Thyroid gland (tissue), 4 donors: ENCODE measurements around the gene NEURL4. TPM values are rescaled to one million over a fixed set of nuclear protein-coding genes. Genes with fewer than 3 reads are reported as not detected.

Experiments
- DNase-seq, 2 donors: peaks; one replicate each; pipeline ENCODE4 v3.0.0-alpha.2; 2019
- H3K27ac ChIP-seq, 3 donors: fragments of 200-600 bp; sonication (generic); 1 replicate in 2 of 3; 2 replicates in 1 of 3; pipeline ENCODE4 v1.5.1; 2016 to 2019; ENCODE audit warnings: mild to moderate bottlenecking in 1 of 3, moderate library complexity in 1 of 3
- H3K27me3 ChIP-seq: fragments of 200-600 bp; sonication (generic); one replicate; pipeline ENCODE4 v1.5.1; 2019
- H3K36me3 ChIP-seq, 2 donors: fragments of 200-600 bp; sonication (generic); one replicate each; pipeline ENCODE4 v1.5.1; 2016 to 2019
- H3K4me1 ChIP-seq, 2 donors: fragments of 200-600 bp; sonication (generic); one replicate each; pipeline ENCODE4 v1.5.1; 2017 to 2019
- H3K4me3 ChIP-seq, 3 donors: fragments of 200-600 bp; sonication (generic); replicated peaks in 1 of 3; 1 replicate in 2 of 3; 2 replicates in 1 of 3; pipeline ENCODE4 v1.5.1; 2016; ENCODE audit warnings: mild to moderate bottlenecking in 1 of 3
- H3K9me3 ChIP-seq: fragments of 200-600 bp; sonication (generic); one replicate; pipeline ENCODE4 v1.5.1; 2017
- POLR2A ChIP-seq, 2 donors: fragments of 450-650 bp; IDR thresholded peaks; one replicate each; pipeline ENCODE4 v1.6.1; 2017; ENCODE audit warnings: antibody characterized with exemption in 2 of 2, mild to moderate bottlenecking in 2 of 2, moderate library complexity in 1 of 2
- WGBS, 2 donors: methylation state at CpG; one replicate each; pipeline ENCODE4 v1.1.5; 2017; 5-methylcytosine and 5-hydroxymethylcytosine counted together
- intact Hi-C: fragments of 100-400 bp; cut with DNase I; formaldehyde crosslinking; loops from one replicate; pipeline ENCODE4 v1.15.1; 2023
- small RNA-seq: library from RNA; depleted of rRNA; stranded (forward); fragments of <200 nt; gene quantifications from one replicate; pipeline ENCODE3, GENCODE V24; 2016
- total RNA-seq, 4 donors: library from RNA; depleted of rRNA; stranded (reverse); fragments of >200 nt; gene quantifications; one replicate each; pipeline ENCODE4 v1.2.3, GENCODE V29; 2016
- TF ChIP-seq, protein P1 (sequence below), 6 experiments: fragments of 200-600 bp in 3 of 6; fragments of 450-650 bp in 3 of 6; sonication (generic) in 3 of 6; IDR thresholded peaks; one replicate each; pipeline ENCODE4 v1.5.1; 2016 to 2019; ENCODE audit warnings: antibody characterized with exemption in 6 of 6, mild to moderate bottlenecking in 2 of 6, inconsistent platforms in 1 of 6, moderate library complexity in 1 of 6

NEURL4 gene
- total RNA-seq, 4 donors from 2014 or later = 18.5 to 32.8 (median 22.5) TPM

DNA sequence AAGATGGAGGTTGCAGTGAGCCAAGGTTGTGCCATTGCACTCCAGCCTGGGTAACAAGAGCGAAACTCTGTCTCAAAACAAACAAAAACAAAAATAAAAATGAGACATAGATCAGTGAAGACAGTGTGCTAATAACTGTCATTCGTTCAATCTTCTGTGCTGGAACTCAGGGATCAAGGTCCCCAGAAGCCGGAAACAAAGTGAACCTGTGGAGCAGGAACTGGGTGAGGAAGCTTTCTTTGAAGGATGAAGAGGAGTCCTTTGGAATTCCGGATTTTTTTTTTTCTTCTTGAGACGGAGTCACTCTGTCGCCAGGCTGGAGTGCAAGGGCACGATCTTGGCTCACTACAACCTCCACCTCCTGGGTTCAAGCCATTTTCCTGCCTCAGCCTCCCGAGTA lies 49.7 kb downstream of the NEURL4 start:
- TF ChIP-seq, protein P1, sequence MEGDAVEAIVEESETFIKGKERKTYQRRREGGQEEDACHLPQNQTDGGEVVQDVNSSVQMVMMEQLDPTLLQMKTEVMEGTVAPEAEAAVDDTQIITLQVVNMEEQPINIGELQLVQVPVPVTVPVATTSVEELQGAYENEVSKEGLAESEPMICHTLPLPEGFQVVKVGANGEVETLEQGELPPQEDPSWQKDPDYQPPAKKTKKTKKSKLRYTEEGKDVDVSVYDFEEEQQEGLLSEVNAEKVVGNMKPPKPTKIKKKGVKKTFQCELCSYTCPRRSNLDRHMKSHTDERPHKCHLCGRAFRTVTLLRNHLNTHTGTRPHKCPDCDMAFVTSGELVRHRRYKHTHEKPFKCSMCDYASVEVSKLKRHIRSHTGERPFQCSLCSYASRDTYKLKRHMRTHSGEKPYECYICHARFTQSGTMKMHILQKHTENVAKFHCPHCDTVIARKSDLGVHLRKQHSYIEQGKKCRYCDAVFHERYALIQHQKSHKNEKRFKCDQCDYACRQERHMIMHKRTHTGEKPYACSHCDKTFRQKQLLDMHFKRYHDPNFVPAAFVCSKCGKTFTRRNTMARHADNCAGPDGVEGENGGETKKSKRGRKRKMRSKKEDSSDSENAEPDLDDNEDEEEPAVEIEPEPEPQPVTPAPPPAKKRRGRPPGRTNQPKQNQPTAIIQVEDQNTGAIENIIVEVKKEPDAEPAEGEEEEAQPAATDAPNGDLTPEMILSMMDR (IDR thresholded peaks at IDR 0.05) = no peak
- TF ChIP-seq POLR2A (IDR thresholded peaks at IDR 0.05) = no peak
- no peak overlapping the region for H3K27ac ChIP-seq
- H3K9me3 ChIP-seq = no peaks in the 10 kb centered on the region
- DNase-seq = no peak
- WGBS, 2 donors = 87 to 89% methylated on average over 8 of the region's 8 CpGs
- intact Hi-C loops = no loop called here
- no peaks in the 10 kb centered on the region for H3K27me3 ChIP-seq
- H3K36me3 ChIP-seq = no peaks in the 10 kb centered on the region
- no peak overlapping the region for H3K4me3 ChIP-seq
- H3K4me1 ChIP-seq = peaks cover 16 to 23% of the 10 kb centered on the region in 2 donors

DNA sequence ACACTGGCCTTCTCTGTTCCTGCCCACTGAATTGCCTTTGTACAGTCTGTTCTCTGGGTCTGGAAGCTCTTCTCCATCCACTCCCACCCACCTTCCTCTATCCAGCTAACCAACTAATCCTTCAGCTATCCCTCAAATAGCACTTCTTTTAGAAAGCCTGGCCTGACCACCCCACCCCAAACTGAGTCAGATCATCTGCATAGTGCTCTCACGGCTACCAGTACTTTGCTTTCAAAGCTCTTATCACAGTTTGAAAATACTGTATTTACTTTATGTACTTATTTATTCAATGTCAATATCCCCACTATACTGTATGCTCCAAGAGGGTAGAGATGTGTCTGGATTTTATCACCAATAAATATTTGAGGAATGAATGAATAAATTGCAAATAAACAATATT lies 62.4 kb downstream of the NEURL4 start:
- no peak for TF ChIP-seq POLR2A (IDR thresholded peaks at IDR 0.05)
- TF ChIP-seq, protein P1 (IDR thresholded peaks at IDR 0.05) = no peak
- intact Hi-C loops = no loop called here
- Histone ChIP-seq H3K4me3 (no peak overlapping the region), H3K9me3 (no peaks in the 10 kb centered on the region), H3K27ac (no peak overlapping the region), H3K4me1 (peaks cover 0 to 7% of the 10 kb centered on the region in 2 donors), H3K36me3 (no peaks in the 10 kb centered on the region), H3K27me3 (no peaks in the 10 kb centered on the region)
- WGBS, 2 donors = 77 to 81% methylated on average over 1 of the region's 1 CpG
- no peak for DNase-seq

Small RNAs within 50 kb of the gene (small RNA-seq; reads per million reads assigned to genes)
- not detected for gene AC026954.2
- not detected for gene RF00019

Other genes starting within 250 kb of the NEURL4 start
- 1 to 10 TPM in 3 of 4 donors, under 1 TPM in 1; 0.59 to 3.9 (median 2.1) TPM for gene CLEC10A, start 249.1 kb downstream of the NEURL4 start, total RNA-seq
- 1 to 10 TPM in 1 of 4 donors, not detected in 3; 1.0 TPM for gene ASGR2, start 214.5 kb downstream of the NEURL4 start, total RNA-seq
- gene ASGR1, start 150.0 kb downstream of the NEURL4 start, total RNA-seq = 1 to 10 TPM in 3 of 4 donors, not detected in 1; 3.0 to 6.5 (median 3.3) TPM
- gene DLG4, start 109.5 kb downstream of the NEURL4 start, total RNA-seq = 10 to 100 TPM in 2 of 4 donors, 1 to 10 TPM in 2; 6.8 to 21.5 (median 12.4) TPM
- gene ACADVL, start 109.4 kb downstream of the NEURL4 start, total RNA-seq = 1,000 to 10,000 TPM in 1 of 4 donors, 100 to 1,000 TPM in 3; 581 to 1,743 (median 795) TPM
- 10 to 100 TPM; 45.3 to 68.6 (median 49.0) TPM for gene DVL2, start 94.8 kb downstream of the NEURL4 start, total RNA-seq
- gene PHF23, start 89.9 kb downstream of the NEURL4 start, total RNA-seq = 10 to 100 TPM; 19.8 to 39.5 (median 35.8) TPM
- 100 to 1,000 TPM; 112 to 840 (median 273) TPM for gene GABARAP, start 86.9 kb downstream of the NEURL4 start, total RNA-seq
- 10 to 100 TPM; 35.1 to 70.4 (median 48.4) TPM for gene CTDNEP1, start 77.6 kb downstream of the NEURL4 start, total RNA-seq
- 10 to 100 TPM; 27.4 to 49.0 (median 33.0) TPM for gene ELP5, start 77.1 kb downstream of the NEURL4 start, total RNA-seq
- 100 to 1,000 TPM; 108 to 161 (median 144) TPM for gene CLDN7, start 66.9 kb downstream of the NEURL4 start, total RNA-seq
- 10 to 100 TPM in 1 of 4 donors, 1 to 10 TPM in 3; 2.5 to 14.6 (median 3.9) TPM for gene SLC2A4, start 47.6 kb downstream of the NEURL4 start, total RNA-seq
- gene YBX2, start 34.7 kb downstream of the NEURL4 start, total RNA-seq = 1 to 10 TPM; 1.2 to 4.1 (median 2.1) TPM
- gene EIF5A, start 21.7 kb downstream of the NEURL4 start, total RNA-seq = 100 to 1,000 TPM; 135 to 210 (median 144) TPM
- gene GPS2, start 14.0 kb downstream of the NEURL4 start, total RNA-seq = 100 to 1,000 TPM in 2 of 4 donors, 10 to 100 TPM in 2; 69.5 to 130 (median 100) TPM
- 1 to 10 TPM in 3 of 4 donors, under 1 TPM in 1; 0.89 to 7.1 (median 3.8) TPM for gene ACAP1, start 7.2 kb upstream of the NEURL4 start, total RNA-seq
- 10 to 100 TPM in 3 of 4 donors, 1 to 10 TPM in 1; 6.6 to 20.4 (median 18.7) TPM for gene KCTD11, start 22.8 kb upstream of the NEURL4 start, total RNA-seq
- gene TMEM95, start 25.8 kb upstream of the NEURL4 start, total RNA-seq = not detected
- gene TNK1, start 51.8 kb upstream of the NEURL4 start, total RNA-seq = 10 to 100 TPM; 11.0 to 30.2 (median 15.9) TPM
- 10 to 100 TPM; 18.3 to 21.6 (median 19.9) TPM for gene PLSCR3, start 65.2 kb upstream of the NEURL4 start, total RNA-seq
- 100 to 1,000 TPM in 1 of 4 donors, 10 to 100 TPM in 3; 27.8 to 133 (median 35.2) TPM for gene TMEM256, start 74.8 kb upstream of the NEURL4 start, total RNA-seq
- 1 to 10 TPM; 2.2 to 6.3 (median 4.7) TPM for gene NLGN2, start 78.5 kb upstream of the NEURL4 start, total RNA-seq
- not detected for gene SPEM1, start 91.0 kb upstream of the NEURL4 start, total RNA-seq
- under 1 TPM in 1 of 4 donors, not detected in 3; 0.40 TPM for gene SPEM2, start 96.3 kb upstream of the NEURL4 start, total RNA-seq
- not detected for gene SPEM3, start 99.5 kb upstream of the NEURL4 start, total RNA-seq
- gene TMEM102, start 106.1 kb upstream of the NEURL4 start, total RNA-seq = 10 to 100 TPM; 11.3 to 19.4 (median 16.4) TPM
- gene FGF11, start 110.2 kb upstream of the NEURL4 start, total RNA-seq = 10 to 100 TPM in 3 of 4 donors, 1 to 10 TPM in 1; 4.3 to 12.1 (median 10.5) TPM
- gene CHRNB1, start 115.7 kb upstream of the NEURL4 start, total RNA-seq = 10 to 100 TPM; 13.4 to 29.2 (median 19.8) TPM
- gene ZBTB4, start 150.3 kb upstream of the NEURL4 start, total RNA-seq = 10 to 100 TPM; 58.5 to 85.2 (median 79.9) TPM
- not detected for gene SLC35G6, start 152.1 kb upstream of the NEURL4 start, total RNA-seq
- 100 to 1,000 TPM in 2 of 4 donors, 10 to 100 TPM in 2; 47.6 to 125 (median 82.2) TPM for gene POLR2A, start 155.0 kb upstream of the NEURL4 start, total RNA-seq
- 10 to 100 TPM; 17.9 to 39.9 (median 30.8) TPM for gene TNFSF12, start 219.7 kb upstream of the NEURL4 start, total RNA-seq
- gene TNFSF13, start 229.4 kb upstream of the NEURL4 start, total RNA-seq = 10 to 100 TPM; 11.7 to 32.2 (median 24.8) TPM
- gene SENP3, start 232.6 kb upstream of the NEURL4 start, total RNA-seq = 10 to 100 TPM; 62.4 to 73.3 (median 66.3) TPM